ENCODE data around the gene ARMH3.

The ARMH3 gene

DNA sequence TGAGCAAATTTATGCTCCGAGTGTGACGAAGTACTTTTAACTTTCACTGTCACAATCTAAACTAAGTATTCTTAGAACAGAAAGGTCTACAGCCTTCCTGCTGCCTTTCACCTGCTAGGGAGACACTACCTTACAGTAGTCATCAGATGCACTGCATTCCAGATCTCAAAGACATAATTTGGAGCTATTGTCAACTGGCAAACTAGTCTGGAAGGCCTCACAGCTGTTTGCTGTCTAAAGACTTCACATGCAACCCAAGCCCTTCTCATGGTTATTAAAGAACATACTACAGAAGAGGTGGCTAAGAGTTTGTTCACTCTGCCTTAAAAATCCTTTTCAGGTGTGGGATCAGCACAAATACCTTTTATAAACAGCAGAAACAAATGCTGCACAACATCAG, 120.5 kb downstream of the ARMH3 start:
- DNase-seq = no peak

GRCh38 chr10:101934686-101935305, 121.2 kb downstream of the ARMH3 start:
- no peak for DNase-seq

GRCh38 chr10:101933976-101934375, 122.0 kb downstream of the ARMH3 start:
- DNase-seq = no peak

- no peak for DNase-seq
Measured at GRCh38 chr10:101932183-101932582, 123.8 kb downstream of the ARMH3 start.

- no peak for DNase-seq
Measured at GRCh38 chr10:101925027-101925426, 130.9 kb downstream of the ARMH3 start.

GRCh38 chr10:101923256-101923655, 132.7 kb downstream of the ARMH3 start:
- DNase-seq = no peak

DNA sequence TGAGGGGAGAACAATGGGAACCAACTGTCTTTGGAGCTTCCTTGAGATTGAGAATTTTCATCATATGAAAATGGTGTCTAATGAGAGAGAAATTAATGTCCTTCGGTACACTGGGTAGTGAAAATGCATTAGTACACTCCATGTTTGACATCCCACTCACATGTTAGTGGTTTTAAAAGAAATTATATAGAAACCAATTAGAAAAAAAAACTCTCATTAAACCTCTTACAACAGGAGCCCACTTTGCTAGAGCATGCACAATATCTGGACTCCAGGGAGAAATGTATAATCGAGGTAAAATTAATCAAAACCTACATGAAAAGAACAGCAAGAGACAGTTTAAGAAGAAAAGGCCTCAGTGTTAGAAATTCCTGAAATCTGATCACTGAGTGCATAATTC, 133.1 kb downstream of the ARMH3 start:
- DNase-seq = no peak

- no peak for DNase-seq
Measured at GRCh38 chr10:101920546-101920945, 135.4 kb downstream of the ARMH3 start.

DNA sequence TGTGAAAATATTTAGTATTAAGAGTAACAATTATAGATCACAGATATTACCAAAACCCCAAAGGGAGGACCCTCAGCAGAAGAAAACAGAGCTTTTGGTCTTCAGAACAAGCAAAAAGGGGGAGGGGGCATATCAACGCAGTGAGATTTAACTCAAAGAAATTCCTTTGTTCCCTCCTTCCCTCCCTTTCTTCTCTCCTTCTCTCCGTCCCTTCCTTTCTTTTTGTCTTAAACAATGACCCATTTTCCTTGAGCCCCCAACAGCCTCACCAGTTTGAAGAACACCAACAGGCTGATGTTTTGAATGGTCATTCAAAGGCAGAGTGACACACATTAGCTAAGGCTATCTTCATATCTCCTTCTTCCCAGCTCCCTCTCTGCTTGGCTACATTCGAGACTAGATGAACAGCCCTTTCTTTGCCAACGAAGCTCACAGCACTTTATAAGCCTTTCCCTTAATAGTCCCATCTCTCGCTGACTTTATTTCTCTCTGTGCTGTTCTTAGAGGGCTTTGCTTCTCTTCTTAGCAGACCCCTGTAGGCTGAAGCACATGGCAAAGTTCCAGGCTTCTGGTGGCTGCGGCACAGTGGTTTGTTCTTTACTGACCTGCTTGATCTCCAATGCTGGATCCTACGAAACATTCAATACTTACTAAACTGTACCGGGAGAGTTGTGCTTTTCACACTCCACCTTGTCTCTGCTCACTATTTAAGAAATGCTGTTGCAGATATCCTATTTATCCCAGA, 136.8 kb downstream of the ARMH3 start:
- DNase-seq = no peak

DNA sequence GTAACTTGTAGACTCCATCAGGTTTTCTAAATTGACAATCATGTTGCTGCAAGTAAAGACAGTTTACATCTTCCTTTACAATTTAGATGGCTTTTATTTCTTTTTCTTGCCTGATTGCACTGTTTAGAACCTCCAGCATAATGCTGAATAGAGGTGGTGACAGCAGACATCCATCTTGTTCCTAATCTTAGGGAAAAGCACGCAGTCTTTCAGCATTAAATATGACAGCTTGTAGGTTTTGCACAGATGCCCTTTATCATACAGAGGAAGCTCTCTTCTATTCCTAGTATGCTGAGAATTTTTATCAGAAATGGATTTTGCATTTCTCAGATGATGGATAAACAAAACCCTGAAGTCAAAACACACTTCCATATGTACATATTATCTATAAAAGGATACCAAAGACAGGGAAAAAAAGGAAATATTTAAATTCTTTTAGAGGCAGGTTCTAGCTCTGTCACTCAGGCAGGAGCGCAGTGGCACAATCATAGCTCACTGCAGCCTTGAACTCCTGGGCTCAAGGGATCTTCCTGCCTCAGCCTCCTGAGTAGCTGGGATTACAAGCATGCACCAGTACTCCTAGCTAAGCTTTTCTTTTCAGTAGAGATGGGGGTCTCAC, 143.3 kb downstream of the ARMH3 start:
- no peak for DNase-seq

DNA sequence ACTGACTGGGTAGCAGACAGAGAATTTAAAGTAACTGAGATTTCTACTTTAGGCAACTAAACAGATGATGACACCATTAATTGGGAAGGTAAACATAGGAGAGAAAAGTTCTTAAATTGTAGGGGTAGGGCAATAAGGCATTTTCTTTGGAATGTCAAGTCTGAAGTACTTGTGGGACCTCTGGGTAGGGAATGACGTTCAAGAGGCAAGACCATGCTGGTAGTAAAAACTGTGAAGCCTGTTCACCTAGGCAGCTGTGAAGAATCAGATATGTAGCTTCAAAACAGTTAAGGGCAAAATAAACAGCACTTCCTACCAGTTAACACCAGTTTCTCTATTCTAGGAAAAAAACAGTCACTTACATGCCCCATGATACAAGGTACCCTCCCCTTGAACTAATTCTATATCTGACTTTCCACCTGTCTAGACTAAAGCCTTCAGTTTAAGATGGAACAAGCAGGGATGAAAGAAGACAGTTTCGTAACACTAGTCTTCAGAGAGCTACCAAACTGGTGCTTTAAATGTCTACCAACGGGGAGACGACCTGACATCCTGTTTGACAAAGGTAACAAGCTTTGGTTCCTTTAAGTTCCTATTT, 149.3 kb downstream of the ARMH3 start:
- no peak for DNase-seq

- no peak for DNase-seq
Measured at GRCh38 chr10:101905251-101905650, 150.7 kb downstream of the ARMH3 start.

DNA sequence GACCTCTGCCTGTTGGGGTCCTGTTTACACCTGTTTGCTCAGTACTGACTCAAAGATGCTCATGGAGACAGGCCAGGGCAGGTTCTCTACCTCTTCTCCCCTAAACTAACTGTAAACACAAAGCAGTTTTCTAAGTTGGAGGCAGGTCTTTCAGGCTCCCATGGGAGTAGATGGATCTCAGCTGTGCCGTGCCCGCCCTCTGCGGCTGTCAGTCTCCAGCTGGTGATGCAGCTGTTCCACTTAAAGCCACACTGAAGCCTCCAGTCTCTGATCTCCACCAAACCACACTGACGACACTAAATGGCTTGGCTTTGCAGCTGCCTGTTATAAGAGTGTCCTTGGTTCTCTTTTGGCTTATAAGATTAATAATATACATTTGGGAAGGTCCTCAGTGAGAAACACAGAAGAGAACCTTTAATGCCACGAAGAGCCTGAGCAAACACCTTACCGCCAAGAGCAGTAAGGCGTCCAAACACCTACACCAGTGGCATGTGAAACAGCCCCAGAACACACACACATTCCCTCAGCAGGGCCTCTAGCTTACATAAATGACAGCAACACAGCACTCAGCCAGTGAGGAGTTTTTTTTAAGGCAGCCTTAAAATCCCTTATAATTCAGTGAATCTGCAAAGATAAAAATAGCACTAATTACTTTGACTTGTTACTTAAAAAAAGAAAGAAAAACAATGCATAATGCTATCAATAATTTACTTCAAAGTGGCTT, 152.0 kb downstream of the ARMH3 start:
- DNase-seq = no peak

GRCh38 chr10:101902820-101903145, 153.2 kb downstream of the ARMH3 start:
- no peak for DNase-seq

DNA sequence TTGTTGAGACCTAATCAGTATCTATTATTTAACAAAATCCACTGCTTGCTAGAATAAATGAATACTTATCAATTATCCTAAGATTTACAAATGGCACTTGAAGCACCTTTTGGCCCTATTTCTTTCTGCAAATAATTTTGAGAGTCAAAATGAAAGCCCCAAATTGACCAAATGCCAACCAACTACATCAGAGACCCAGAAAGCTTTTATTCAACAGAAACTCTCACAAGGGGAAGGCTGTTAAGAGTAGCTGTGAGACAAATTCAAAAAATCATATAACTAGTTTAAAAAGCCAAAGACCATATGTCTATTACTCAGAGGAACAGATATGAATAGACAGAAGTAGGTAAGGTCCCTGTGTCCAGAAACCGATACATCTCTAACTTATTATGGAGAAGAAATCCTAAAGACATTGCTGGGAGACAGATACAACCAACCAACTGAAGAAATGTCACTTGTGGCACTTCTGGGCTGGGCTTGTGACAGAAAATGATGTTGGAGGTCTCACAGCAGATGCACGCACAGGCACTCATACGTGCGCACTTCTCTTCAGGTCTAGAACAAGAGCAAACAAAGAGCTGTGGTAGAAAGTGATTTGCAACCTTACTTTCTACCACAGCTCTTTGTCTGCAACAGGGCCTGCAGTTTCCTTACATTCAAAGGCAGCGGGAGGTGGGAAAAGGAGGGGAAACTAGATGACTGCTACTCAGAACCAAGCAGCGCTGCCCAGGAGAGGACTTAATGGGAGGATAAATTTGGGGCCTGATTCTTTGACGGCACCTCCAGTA, 153.7 kb downstream of the ARMH3 start:
- DNase-seq = peak; percentile 83

GRCh38 chr10:101901340-101901739, 154.6 kb downstream of the ARMH3 start:
- DNase-seq = no peak

DNA sequence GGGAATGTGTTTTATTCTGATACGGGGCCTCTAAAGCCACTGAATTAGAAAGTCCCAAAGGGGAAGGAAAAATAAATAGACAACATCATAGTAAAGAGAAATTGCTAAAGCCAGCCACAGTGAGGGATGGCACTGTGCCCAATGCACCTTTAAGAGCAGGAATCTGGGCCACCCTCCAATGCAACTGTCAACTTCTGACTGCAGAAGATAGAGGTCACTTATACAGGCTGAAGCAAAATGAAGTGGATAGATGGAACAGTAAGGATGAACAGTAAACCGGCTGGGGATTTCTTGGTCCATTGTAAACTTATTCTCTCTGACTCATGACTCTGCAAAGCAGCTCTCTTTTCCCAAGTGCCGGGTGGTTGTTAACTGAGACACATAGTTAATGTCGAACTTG, 158.3 kb downstream of the ARMH3 start:
- no peak for DNase-seq

DNA sequence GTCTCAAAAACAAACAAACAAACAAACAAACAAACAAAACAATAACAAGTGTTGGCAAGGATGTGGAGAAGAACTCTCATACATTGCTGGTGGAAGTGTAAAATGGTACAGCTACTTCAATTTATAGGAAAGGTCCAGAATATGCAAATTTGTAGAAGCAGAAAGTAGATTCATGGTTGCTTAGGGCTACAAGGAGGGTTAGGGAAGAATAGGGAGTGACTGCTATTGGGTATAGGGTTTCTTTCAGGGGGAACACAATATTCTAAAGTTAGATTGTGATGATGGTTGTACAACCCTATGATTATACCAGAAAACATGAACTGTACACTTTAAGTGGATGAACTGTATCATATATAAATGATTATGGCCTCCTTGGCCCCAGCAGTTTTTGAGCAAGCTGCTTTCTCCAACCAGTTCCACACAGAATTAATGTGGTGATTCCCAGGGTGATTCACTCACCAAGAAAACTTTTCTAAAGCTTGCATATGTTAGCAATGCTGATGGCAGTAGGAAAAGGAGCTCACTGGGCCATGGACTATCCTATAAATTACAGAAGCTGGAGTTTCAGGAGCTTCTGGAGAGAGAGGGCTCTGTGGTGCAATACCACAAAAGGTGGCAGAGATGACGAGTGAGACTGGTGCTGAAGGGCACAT, 159.6 kb downstream of the ARMH3 start:
- no peak for DNase-seq

- DNase-seq = no peak
Measured at GRCh38 chr10:101895781-101896180, 160.2 kb downstream of the ARMH3 start.

DNA sequence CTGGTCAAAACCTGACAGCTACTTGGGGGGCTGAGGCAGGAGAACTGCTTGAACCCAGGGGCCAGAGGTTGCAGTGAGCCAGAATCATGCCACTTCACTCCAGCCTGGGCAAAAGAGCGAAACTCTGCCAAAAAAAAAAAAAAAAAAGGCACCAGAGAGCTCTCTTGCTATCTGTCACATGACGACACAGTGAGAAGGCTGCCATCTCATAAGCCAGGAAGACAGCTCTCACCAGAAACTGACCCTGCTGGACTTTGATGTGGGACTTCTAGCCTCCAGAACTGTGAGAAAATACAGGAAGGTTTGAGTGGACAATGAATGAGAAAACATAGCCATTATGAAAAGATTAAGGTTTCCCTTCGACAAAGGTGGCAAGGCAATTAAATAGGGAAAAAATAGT, 161.2 kb downstream of the ARMH3 start:
- no peak for DNase-seq

- DNase-seq = no peak
Measured at GRCh38 chr10:101894266-101894665, 161.7 kb downstream of the ARMH3 start.

- no peak for DNase-seq
Measured at GRCh38 chr10:101893510-101894120, 162.4 kb downstream of the ARMH3 start.

Measured in NCI-H2227 treated with DMSO at 0.1 percent for 48 hours (cell line).